Heart left ventricle (tissue), 16 donors: ENCODE measurements around the gene OR6V1. TPM values are rescaled to one million over a fixed set of nuclear protein-coding genes. Genes with fewer than 3 reads are reported as not detected.
"Not testable (repeated sequence)": the region's sequence is repeated elsewhere in the genome, so short reads cannot be mapped to it uniquely, and the experiment has no call there.

Source experiments
- ATAC-seq, 4 donors: fragments of 200-7000 bp; cut with Tn5 transposase; one replicate each; pipeline ENCODE4 v1.9.1; 2020 to 2022; ENCODE audit warnings: moderate library complexity in 4 of 4, mild to moderate bottlenecking in 3 of 4, moderate number of reproducible peaks in 1 of 4
- DNase-seq, 5 donors: peaks; one replicate each; pipeline ENCODE4 v3.0.0-alpha.2; 2020
- H3K27ac ChIP-seq, 12 donors: fragments of 200-600 bp; sonication (generic) in 4 of 12; one replicate each; pipeline versions ENCODE4 v1.5.0 to v1.8.0; 2016 to 2022; ENCODE audit warnings: mild to moderate bottlenecking in 2 of 12
- H3K27me3 ChIP-seq, 9 donors: fragments of 200-600 bp; sonication (generic) in 2 of 9; one replicate each; pipeline versions ENCODE4 v1.5.1 to v1.8.0; 2016 to 2022; ENCODE audit warnings: mild to moderate bottlenecking in 3 of 9
- H3K36me3 ChIP-seq, 9 donors: fragments of 200-600 bp; sonication (generic) in 2 of 9; one replicate each; pipeline versions ENCODE4 v1.5.0 to v1.8.0; 2018 to 2022; ENCODE audit warnings: mild to moderate bottlenecking in 2 of 9
- H3K4me1 ChIP-seq, 12 donors: fragments of 200-600 bp; sonication (generic) in 4 of 12; one replicate each; pipeline versions ENCODE4 v1.5.0 to v1.8.0; 2016 to 2022; ENCODE audit warnings: mild to moderate bottlenecking in 3 of 12
- H3K4me3 ChIP-seq, 12 donors: fragments of 200-600 bp; sonication (generic) in 4 of 12; one replicate each; pipeline versions ENCODE4 v1.5.0 to v1.8.0; 2017 to 2022; ENCODE audit warnings: mild to moderate bottlenecking in 9 of 12, moderate library complexity in 4 of 12
- H3K9me3 ChIP-seq, 12 donors: fragments of 200-600 bp; sonication (generic) in 4 of 12; one replicate each; pipeline versions ENCODE4 v1.5.0 to v1.8.0; 2016 to 2022; ENCODE audit warnings: mild to moderate bottlenecking in 1 of 12
- CTCF ChIP-seq, 12 donors: fragments of 200-600 bp; sonication (generic) in 4 of 12; IDR thresholded peaks; one replicate each; pipeline versions ENCODE4 v1.5.0 to v1.8.0; 2018 to 2022; ENCODE audit warnings: antibody characterized with exemption in 12 of 12, mild to moderate bottlenecking in 5 of 12
- POLR2A ChIP-seq, 2 donors: fragments of 450-650 bp; IDR thresholded peaks; one replicate each; pipeline ENCODE4 v1.6.1; 2017; ENCODE audit warnings: antibody characterized with exemption in 2 of 2, mild to moderate bottlenecking in 2 of 2, moderate library complexity in 2 of 2
- whole genome bisulfite sequencing, 4 donors: extraction: QIAGEN DNeasy Blood & Tissue Kit in 2 of 4; methylation state at CpG; one replicate each; pipeline versions ENCODE4 v1.1.5 to v1.1.7; 2013 to 2018; 5-methylcytosine and 5-hydroxymethylcytosine counted together
- intact Hi-C, 10 donors: fragments of 100-400 bp; cut with DNase I; formaldehyde crosslinking; loops; one replicate each; pipeline versions ENCODE4 v1.11.1 to v1.14.2; 2022
- polyA plus RNA-seq, 2 donors: library from polyadenylated mRNA; stranded (reverse); fragments of 200-250 nt; gene quantifications; one replicate each; pipeline ENCODE4 v1.2.3, GENCODE V29; 2013
- total RNA-seq, 9 donors: library from RNA; depleted of rRNA in 2 of 9; stranded (reverse); fragments of >200 nt in 2 of 9; fragmentation: NEBNext Ultra II Directional in 3 of 9; extraction: Animal tissue kit (Norgen Biotek cat#: 25700) in 3 of 9; gene quantifications; one replicate each; pipeline versions ENCODE4 v1.1.0 to v1.2.4, GENCODE V29; 2016 to 2023
- donor health status: ischemic (EF 13 %, LVEDD 7.1; RV severe dilation, severe dysfunction).
- donor health status: healthy with polysubstance abuse.
- donor health status: DM: no; HTN: yes; CAD: no.
- donor health status: DM: no; HTN: no; CAD: no.
- donor health status: ischemic (EF 25% LVEDD 6.9; RV normal size, moderate dysfunction).
- donor health status: ischemic (EF 25% LVEDD 5.7; RV mildly dilated, moderate dysfunction).
- donor health status: healthy.
- donor health status: DM: yes; HTN: yes; CAD: no.
- donor health status: ischemic (EF 35%, LVEDD 5.7; RV mildly dilated, moderate dysfunction).
- donor health status: nonischemic (EF 11% LVEDD 7.7; RV severe dilation, severe dysfunction).
- donor health status: DM: yes; HTN: yes; CAD: no.
- donor health status: PGD.
- donor health status: ischemic (EF 29% LVEDD 5.4; RV normal size, mild dysfunction).
- donor health status: nonischemic (EF 23%, LVEDD 6.1; RV moderate dilation, normal function).

Gene OR6V1
- total and polyA plus RNA-seq, 11 donors = not detected

GRCh38 chr7:143085109-143085508, 33.0 kb downstream of the OR6V1 start:
- Histone ChIP-seq H3K4me1 (no peaks in the 10 kb centered on the region), H3K36me3 (no peaks in the 10 kb centered on the region), H3K27me3 (no peaks in the 10 kb centered on the region), H3K4me3 (no peak overlapping the region), H3K9me3 (peaks cover 0 to 31% (median 4%) of the 10 kb centered on the region in 12 donors), H3K27ac (no peak overlapping the region)
- WGBS, 4 donors = 48 to 60% (median 60%) methylated on average over 1 of the region's 1 CpG
- intact Hi-C loops = no loop called here
- no peak for TF ChIP-seq CTCF (IDR thresholded peaks at IDR 0.05)
- TF ChIP-seq POLR2A (IDR thresholded peaks at IDR 0.05) = no peak
- ATAC-seq = no peak
- no peak for DNase-seq

- ATAC-seq, DNase-seq, intact Hi-C loops: not testable (repeated sequence)
Observed at GRCh38 chr7:143085610-143086009, 33.5 kb downstream of the OR6V1 start.

GRCh38 chr7:143088549-143089231, 36.5 kb downstream of the OR6V1 start:
- DNase-seq, H3K27ac ChIP-seq, H3K36me3 ChIP-seq, H3K4me3 ChIP-seq, ATAC-seq, intact Hi-C loops, H3K27me3 ChIP-seq, H3K4me1 ChIP-seq: not testable (repeated sequence)
- H3K9me3 ChIP-seq = peaks cover 0 to 19% (median 2%) of the 10 kb centered on the region in 12 donors
- WGBS, 4 donors = 81 to 92% (median 86%) methylated on average over 15 to 16 of the region's 16 CpGs

More at GRCh38 chr7:143085610-143086009, 33.5 kb downstream of the OR6V1 start:
- WGBS, 4 donors = 79 to 85% (median 81%) methylated on average over 3 of the region's 3 CpGs
- not testable (repeated sequence) for H3K27ac ChIP-seq, H3K4me3 ChIP-seq, H3K36me3 ChIP-seq, H3K4me1 ChIP-seq, H3K27me3 ChIP-seq
- H3K9me3 ChIP-seq = peaks cover 0 to 31% (median 4%) of the 10 kb centered on the region in 12 donors

- H3K4me3 ChIP-seq = no peak overlapping the region
- ATAC-seq = no peak
- 69 to 81% (median 73%) methylated on average over 2 of the region's 2 CpGs for WGBS, 4 donors
- H3K9me3 ChIP-seq = peaks cover 0 to 45% (median 23%) of the 10 kb centered on the region in 12 donors
- H3K36me3 ChIP-seq = no peaks in the 10 kb centered on the region
- H3K27me3 ChIP-seq = no peaks in the 10 kb centered on the region
- intact Hi-C loops = no loop called here
- TF ChIP-seq CTCF (IDR thresholded peaks at IDR 0.05) (no peak), POLR2A (IDR thresholded peaks at IDR 0.05) (no peak)
- DNase-seq = no peak
- H3K4me1 ChIP-seq = no peaks in the 10 kb centered on the region
- H3K27ac ChIP-seq = no peak overlapping the region
Observed at GRCh38 chr7:143096146-143096545, 44.0 kb downstream of the OR6V1 start.

GRCh38 chr7:143099579-143099978, 47.4 kb downstream of the OR6V1 start:
- intact Hi-C loops, H3K27ac ChIP-seq, H3K27me3 ChIP-seq, ATAC-seq, H3K4me1 ChIP-seq, H3K36me3 ChIP-seq, DNase-seq, H3K4me3 ChIP-seq: not testable (repeated sequence)
- peaks cover 0 to 57% (median 30%) of the 10 kb centered on the region in 12 donors for H3K9me3 ChIP-seq
- 77 to 85% (median 81%) methylated on average over 1 of the region's 1 CpG for WGBS, 4 donors

Other genes with a start within 250 kb of the OR6V1 start
- 10 to 100 TPM in 1 of 9 donors, 1 to 10 TPM in 8; 1.5 to 20.3 (median 3.3) TPM for gene EPHB6, start 197.3 kb upstream of the OR6V1 start, total RNA-seq
- gene EPHB6, start 197.3 kb upstream of the OR6V1 start, polyA plus RNA-seq = 1 to 10 TPM; 1.6 to 4.2 TPM
- under 1 TPM in 1 of 9 donors, not detected in 8; 0.68 TPM for gene TRPV6, start 166.6 kb upstream of the OR6V1 start, total RNA-seq
- not detected for gene TRPV6, start 166.6 kb upstream of the OR6V1 start, polyA plus RNA-seq
- gene TRPV5, start 118.6 kb upstream of the OR6V1 start, total RNA-seq = not detected
- not detected for gene TRPV5, start 118.6 kb upstream of the OR6V1 start, polyA plus RNA-seq
- gene LLCFC1, start 112.9 kb upstream of the OR6V1 start, total RNA-seq = not detected
- gene LLCFC1, start 112.9 kb upstream of the OR6V1 start, polyA plus RNA-seq = not detected
- 1 to 10 TPM in 3 of 9 donors, under 1 TPM in 2, not detected in 4; 0.52 to 1.8 (median 1.2) TPM for gene KEL, start 90.0 kb upstream of the OR6V1 start, total RNA-seq
- under 1 TPM; 0.17 to 0.19 TPM for gene KEL, start 90.0 kb upstream of the OR6V1 start, polyA plus RNA-seq
- under 1 TPM in 1 of 9 donors, not detected in 8; 0.29 TPM for gene OR9A2, start 25.2 kb upstream of the OR6V1 start, total RNA-seq
- not detected for gene OR9A2, start 25.2 kb upstream of the OR6V1 start, polyA plus RNA-seq
- gene PIP, start 79.7 kb downstream of the OR6V1 start, total RNA-seq = not detected
- gene PIP, start 79.7 kb downstream of the OR6V1 start, polyA plus RNA-seq = not detected
- not detected for gene TAS2R39, start 131.1 kb downstream of the OR6V1 start, total RNA-seq
- not detected for gene TAS2R39, start 131.1 kb downstream of the OR6V1 start, polyA plus RNA-seq
- not detected for gene TAS2R40, start 169.7 kb downstream of the OR6V1 start, total RNA-seq
- not detected for gene TAS2R40, start 169.7 kb downstream of the OR6V1 start, polyA plus RNA-seq
- gene GSTK1, start 211.1 kb downstream of the OR6V1 start, total RNA-seq = 100 to 1,000 TPM; 174 to 349 (median 281) TPM
- gene GSTK1, start 211.1 kb downstream of the OR6V1 start, polyA plus RNA-seq = 100 to 1,000 TPM; 123 to 274 TPM
- 10 to 100 TPM in 5 of 9 donors, 1 to 10 TPM in 4; 4.5 to 18.4 (median 12.1) TPM for gene TMEM139, start 232.6 kb downstream of the OR6V1 start, total RNA-seq
- 10 to 100 TPM in 1 of 2 donors, 1 to 10 TPM in 1; 4.1 to 23.5 TPM for gene TMEM139, start 232.6 kb downstream of the OR6V1 start, polyA plus RNA-seq
- 10 to 100 TPM in 6 of 9 donors, 1 to 10 TPM in 3; 7.4 to 18.3 (median 13.8) TPM for gene CASP2, start 236.0 kb downstream of the OR6V1 start, total RNA-seq
- gene CASP2, start 236.0 kb downstream of the OR6V1 start, polyA plus RNA-seq = 1 to 10 TPM; 5.4 to 7.0 TPM